IPS-18c (cell line): ENCODE results near the gene GNG13.
"Not testable (repeated sequence)": the region's sequence is repeated elsewhere in the genome, so short reads cannot be mapped to it uniquely, and the experiment has no call there.

ENCODE experiments used
- H3K4me3 ChIP-seq: 2 replicates; pipeline ENCODE4 v1.7.0; 2013; ENCODE audit warnings: low read depth, mild to moderate bottlenecking, low read length, moderate library complexity; ENCODE audit not compliant: insufficient read depth
- H3K9me3 ChIP-seq: one replicate; pipeline ENCODE4 v1.6.1; 2013; ENCODE audit warnings: mild to moderate bottlenecking, low read length, moderate library complexity; ENCODE audit not compliant: control insufficient read depth, insufficient read depth

GNG13 gene, protein sequence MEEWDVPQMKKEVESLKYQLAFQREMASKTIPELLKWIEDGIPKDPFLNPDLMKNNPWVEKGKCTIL

DNA sequence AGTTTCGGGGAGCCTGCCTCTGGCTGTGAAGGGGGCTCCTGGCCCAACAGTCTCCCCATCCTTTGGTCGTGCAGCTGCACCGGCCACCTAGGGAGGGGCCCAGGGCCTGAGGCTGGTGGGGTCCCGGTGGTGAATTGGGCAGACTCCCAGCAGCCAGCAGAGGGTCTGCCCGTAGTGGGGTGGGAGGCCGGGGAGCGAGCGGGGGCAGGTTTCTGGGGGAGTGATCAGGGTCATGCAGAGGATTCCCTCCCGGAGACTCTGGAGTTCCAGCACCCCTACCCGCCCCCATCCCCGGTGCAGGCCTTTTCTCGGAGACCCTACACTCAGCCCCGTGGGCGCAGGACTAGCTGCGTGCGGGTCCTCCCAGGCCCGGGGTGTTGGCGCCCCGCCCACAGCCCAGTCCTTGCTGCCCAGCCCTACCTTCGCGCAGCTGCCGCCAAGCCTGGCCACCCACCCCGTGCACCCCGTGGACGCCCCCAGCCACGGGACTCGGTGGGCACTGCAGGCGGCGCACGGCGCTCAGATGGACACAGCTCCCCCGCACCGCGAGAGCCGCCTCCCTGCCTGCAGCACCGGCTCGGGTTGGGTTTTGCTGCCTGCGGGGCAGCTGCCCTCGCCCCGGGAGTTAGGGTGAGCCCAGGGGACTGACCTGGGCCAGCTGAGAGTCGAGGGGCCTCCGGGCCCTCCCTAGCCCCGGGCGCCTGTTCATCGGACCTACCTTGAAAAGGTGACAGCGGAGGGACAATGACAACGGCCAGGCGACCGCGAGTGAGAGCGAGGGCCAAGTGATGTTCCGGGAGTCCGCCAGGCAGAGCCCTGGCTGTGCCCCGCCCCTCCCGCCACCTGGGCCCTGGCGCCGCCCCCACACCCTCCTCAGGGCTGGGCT is at the start of gene GNG13:
TSS of gene GNG13 (minus strand) at position 787 of the 886 bp plus-strand sequence. CDS start 1,657 bp downstream, outside the sequence.
- H3K9me3 ChIP-seq = no peaks in the 10 kb centered on the region
- peak within 1 kb of the TSS; percentile 44; the same call in 1 of the 2 replicates for H3K4me3 ChIP-seq

DNA sequence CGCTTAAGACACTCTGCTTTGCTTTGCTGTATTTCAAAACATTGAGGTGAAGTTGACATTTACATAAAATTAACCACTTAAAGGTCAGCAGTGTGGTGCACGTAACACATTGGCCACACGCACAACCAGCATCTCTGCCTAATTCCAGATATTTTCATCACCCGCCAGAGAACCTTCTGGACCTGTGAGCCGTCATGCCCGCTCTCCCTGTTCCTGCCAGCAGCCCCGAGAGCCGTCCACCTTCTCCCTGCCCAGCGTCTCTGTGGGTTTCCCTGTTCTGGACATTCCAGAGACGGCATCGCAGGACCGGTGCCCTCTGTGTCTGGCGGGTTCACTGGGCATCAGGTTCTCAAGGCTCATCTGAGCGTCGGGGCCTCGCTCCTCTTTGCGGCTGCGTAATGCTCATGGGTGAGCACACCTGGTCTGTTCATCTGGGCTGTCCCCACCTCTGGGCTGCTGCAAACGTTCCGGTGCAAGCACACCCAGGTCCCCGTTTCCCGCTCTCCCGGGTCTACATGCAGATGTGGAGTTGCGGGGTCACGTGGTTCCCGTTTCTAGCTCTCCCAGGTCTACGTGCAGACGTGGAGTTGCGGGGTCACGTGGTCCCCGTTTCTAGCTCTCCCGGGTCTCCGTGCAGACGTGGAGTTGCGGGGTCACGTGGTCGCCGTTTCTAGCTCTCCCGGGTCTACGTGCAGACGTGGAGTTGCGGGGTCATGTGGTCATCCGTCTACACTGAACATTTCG is 48.1 kb upstream of the GNG13 start:
- H3K4me3 ChIP-seq = no peak overlapping the region; the same call in 1 of the 2 replicates
- H3K9me3 ChIP-seq = peaks cover 19% of the 10 kb centered on the region

DNA sequence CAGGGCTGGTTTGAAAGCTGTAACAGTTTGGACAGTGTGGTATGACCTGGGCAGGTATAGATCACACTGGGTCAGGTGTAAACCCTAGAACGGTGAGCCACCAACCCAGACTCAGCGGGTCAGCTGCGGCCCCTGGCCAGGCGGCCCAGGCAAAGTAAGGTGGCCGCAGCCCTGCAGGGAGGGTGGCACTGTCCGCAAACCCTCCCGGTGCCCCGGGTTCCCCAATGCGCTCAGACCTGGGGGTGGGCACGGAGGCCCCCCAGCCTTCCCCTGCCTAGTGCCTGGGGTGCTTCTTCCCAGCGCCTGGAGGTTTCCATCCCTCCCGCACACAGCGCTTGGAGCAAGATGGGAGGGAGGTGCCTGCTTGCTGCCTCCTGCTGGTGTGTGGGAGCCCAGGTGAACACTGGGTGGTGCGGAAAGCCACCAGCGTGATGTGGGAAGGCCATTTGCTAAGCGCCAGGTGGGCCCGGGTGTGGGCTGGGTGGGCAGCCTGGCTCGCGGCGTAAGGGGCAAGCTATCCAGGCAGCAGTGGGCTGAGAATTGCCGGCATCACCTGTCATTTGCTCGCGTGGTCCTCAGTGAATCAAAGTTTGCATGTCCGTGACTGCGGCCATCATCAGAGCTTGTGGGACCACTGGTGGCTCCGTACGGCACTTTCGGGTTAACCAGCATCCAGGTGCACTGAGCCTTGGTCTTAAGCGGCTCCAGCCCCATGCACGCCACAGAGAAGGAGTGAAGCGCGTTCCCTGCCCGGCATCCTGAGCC is 47.3 kb upstream of the GNG13 start:
- H3K9me3 ChIP-seq = peaks cover 19% of the 10 kb centered on the region
- no peak overlapping the region for H3K4me3 ChIP-seq

DNA sequence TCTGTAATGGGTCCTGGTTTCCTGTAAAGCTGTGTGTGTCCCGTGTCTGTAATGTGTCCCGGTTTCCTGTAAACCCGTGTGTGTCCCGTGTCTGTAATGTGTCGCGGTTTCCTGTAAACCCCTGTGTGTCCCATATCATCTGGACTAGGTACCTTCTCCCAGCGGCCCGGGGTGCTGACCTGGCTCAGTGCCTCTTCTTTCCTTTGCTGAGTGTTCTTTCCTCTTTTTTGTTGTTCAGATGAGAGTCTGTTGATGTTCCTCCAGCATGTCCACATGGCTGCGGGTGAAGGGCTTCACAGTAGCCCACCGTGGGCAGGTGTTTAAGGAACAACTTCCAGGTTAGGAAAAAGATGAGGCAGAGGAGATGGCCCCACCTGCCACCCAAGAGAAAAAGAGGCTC is 46.6 kb upstream of the GNG13 start:
- peaks cover 19% of the 10 kb centered on the region for H3K9me3 ChIP-seq
- no peak overlapping the region for H3K4me3 ChIP-seq

DNA sequence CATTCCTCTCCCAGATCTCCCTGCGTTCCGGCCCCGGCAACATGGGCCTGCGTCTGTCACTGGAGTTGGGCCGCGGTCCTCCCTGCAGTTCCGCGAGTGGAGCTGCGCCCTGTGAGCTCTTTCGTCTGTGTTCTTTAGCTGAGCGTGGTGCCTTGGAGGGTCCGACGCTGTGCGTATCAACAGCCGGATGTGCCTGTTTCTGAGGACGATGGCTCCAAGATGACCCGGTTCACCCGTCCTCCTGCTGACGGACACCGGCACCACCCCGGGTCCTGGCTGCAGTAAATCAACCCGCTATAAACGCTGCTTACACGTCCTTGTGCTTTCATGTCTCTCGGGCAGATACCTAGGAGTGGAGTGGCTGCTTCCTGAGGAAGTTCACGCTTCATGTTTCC is 44.8 kb upstream of the GNG13 start:
- peaks cover 13% of the 10 kb centered on the region for H3K9me3 ChIP-seq
- H3K4me3 ChIP-seq = no peak overlapping the region

DNA sequence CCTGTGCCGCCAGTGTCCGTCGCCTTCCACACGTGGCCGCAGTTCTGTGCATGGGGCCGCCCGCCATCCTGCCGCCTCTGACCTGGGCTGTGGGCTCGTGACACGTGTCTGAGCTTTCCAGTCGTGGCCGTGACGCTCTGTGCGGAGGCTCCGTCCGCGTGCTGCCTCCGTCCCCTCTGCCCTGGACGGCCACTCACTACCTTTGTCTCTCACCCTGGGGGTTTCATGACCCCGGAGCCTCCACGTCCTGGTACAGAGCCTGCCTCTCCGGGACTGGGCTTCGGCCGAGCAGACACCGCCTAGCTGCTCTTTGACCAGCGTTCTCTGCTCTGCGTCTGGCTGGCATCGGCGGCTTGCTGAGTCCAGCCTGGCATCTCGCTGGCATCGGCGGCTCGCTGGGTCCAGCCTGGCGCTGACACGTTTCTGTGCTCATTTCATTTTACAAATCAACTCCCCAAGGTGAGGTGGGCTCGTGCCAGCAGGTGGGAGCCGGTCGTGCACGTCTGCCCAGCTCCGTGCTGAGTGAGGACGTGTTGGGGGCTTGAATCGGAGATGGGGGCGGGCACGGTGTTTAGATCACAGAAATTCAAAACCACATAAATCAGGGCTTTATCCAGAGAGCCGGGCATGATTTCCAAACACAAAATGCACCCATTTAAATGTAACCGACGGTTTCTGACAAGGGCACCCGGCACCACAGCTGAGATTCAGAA is 44.3 kb upstream of the GNG13 start:
- H3K4me3 ChIP-seq = no peak overlapping the region
- peaks cover 7% of the 10 kb centered on the region for H3K9me3 ChIP-seq

DNA sequence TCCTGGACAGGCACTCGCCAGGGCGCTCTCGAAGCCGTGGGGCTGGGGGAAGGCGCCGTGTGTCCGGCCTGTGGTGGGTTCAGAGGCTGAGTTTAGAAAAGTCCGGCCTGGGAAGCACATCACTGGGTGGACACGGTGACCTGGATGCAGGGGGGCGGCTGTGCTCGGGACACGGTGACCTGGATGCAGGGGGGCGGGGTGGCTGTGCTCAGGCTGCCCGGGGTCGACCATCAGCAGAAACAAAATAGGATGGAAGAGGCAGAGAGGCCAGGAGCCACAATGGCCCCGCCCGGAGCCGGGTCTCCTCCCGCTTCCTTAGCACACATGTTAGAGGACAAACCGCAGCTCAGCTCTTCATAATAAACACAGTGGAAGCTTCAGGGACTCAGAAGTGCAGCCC is 43.2 kb upstream of the GNG13 start:
- Histone ChIP-seq H3K9me3 (peaks cover 2% of the 10 kb centered on the region), H3K4me3 (no peak overlapping the region)

DNA sequence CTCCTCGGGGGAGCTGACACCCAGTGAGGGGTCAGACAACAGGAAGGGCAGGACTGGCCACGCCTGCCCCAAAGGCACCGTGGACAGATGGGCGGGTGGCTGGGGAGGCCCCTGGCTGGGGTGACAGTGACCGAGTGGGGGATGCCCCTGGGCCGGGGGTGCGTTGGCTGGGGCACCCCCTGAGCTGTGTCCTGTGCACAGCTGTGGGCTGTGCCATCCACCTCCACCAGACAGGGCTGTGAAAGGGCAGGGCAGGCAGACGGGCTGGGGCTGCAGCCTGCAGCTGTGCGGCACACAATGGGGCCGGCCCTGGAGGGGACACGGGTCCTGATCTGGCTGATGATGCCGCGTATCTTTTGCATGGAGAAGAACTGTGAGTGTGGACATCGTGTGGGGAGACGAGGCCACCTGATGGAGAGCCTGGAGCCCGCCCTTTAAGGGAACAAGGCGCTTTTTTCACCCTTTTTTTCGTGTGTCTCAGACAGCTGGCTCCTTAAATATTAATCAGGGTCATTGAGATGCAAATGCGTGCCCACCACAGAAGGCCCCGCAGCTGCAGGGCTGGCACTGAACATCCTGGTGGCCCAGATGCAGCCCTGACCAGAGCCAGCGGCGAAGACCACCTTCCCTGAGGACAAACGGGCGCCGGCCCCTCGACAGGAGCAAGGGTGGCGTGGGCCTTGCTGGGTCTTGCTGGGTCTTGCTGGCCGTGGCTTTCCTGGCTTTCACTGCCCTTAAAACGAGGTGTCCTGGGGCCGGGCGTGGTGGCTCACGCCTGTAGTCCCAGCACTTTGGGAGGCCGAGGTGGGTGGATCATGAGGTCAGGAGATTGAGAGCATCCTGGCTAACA is 42.4 kb upstream of the GNG13 start:
- no peak overlapping the region for H3K4me3 ChIP-seq
- peaks cover 2% of the 10 kb centered on the region for H3K9me3 ChIP-seq

DNA sequence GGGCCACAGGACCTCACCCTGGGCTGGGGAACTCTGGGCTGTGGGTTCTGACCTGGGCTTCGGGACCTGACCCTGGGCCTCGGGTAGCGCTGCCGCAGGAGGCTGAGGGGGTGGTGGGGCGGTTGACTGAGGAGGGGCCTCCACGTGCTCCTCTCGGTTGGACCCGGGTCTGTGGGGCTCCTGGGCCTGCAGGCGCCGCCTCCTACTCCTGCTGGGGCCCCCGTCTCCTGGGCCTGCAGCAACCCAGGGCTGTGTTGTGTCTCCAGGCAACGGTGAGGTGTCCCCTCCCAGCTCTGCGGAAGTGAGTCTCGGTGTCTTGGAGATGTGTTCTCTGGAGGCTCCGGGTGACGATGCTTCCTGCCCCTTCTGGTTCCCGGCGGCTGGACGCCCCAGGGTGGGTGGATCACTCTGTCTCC is 41.5 kb upstream of the GNG13 start:
- Histone ChIP-seq H3K4me3 (no peak overlapping the region), H3K9me3 (peaks cover under 1% of the 10 kb centered on the region)

DNA sequence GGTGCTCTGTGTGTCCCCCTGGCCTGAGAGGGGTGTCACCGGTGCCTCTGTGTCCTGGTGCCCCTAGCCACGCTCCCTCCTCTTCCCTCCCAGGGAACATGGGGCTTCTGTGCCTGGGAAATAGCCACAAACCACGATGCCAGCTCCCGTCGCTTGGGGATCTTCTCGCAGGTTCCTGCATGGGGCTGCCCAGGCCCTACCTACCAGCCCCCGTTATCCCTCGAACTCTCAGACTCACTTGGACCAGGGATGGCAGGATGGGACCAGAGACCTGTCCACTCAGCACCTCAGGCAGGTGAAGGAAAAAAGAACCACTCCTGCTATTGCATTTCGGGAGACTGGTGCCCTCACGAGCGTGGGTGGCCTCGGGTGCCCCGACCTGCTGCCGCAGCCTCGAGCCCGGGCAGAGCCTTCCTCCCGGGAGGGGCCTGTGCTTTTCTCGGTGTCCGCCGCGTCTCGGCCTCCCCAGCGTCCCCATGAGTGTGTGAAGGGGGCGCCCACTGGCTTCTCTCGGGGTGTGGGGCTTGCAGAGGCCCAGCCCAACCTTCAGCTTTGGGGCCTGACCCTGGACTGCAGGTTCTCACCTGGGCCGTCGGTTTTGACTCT is 41.0 kb upstream of the GNG13 start:
- Histone ChIP-seq H3K4me3 (no peak overlapping the region), H3K9me3 (no peaks in the 10 kb centered on the region)

DNA sequence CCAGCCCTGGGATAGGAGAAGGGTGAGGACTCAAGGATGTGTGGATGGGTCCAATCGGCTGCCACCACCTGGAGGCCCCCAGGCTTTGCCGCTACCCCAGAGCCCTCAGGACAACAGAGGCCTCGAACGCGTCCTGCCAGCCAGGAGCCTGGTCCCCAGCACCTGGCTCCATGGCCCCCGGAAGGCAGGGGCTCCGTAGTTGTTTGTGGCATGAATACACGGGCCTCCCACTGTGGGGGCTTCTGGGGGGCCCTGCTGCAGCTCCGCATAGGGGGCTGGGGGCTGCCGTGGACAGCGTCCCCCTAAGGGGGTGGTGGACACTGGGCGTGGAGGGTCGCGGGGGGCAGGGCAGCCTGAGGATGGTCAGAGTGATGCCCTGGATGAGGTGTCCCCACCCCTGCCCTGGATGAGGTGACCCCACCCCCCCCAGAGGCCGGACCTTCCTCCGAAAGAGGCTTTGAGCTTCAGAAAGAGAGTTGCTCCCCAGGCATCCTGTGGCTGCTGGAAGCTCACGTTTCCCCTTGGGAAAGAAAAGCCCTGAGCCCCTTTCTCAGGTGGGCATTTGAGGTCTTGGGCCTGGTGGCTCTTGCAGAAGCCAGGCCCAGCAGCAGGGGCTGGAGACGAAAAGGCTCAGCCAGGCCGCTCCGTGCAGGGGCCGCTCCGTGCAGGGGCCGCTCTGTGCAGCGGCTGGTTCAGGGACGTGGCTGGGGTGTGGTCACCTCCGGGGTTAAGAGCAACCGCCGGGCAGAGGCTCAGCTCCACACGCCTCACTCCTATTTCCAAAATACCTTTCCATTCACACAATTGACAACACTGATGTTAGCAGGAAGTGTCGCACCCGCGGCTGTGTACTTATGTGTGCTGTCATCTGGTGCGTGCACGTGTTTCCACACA is 40.3 kb upstream of the GNG13 start:
- Histone ChIP-seq H3K9me3 (peaks cover 2% of the 10 kb centered on the region), H3K4me3 (no peak overlapping the region)

DNA sequence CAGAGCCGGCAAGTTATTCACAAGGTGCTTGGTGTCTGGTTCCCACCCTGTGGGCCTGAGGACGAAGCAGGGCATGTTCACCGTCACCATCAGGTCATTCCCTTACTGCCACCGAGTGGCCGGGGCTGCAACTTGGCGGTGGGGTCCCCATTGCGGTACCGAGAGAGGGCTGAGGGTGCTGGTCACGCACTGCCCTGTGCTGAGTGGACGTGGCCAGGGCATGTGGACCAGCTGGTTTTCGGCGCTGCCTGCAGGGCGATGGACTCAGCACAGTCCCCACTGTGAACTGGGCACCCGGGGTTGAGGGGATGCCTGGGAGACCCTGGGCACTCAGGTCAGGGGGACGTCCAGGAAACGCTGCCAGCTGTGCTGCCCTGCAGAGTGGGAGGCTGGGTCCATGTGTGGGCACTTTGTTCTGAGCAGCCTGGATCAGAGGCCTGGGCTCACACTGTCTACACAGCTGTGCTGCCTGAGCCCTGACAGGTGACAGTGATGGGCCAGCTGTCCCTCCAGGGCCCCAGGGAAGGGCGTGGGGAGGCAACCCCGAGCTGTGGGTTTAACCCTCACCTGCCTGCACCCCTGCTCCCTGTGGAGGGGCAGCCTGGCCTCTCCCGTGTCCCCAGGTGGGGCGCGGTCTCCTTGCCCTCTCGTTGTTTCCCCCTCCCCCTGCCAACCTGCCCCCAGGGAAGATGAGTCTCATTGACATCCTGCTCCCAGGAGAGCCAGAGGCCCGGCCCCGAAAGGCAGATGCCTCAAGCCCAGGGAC is 39.3 kb upstream of the GNG13 start:
- peaks cover 7% of the 10 kb centered on the region for H3K9me3 ChIP-seq
- H3K4me3 ChIP-seq = no peak overlapping the region

DNA sequence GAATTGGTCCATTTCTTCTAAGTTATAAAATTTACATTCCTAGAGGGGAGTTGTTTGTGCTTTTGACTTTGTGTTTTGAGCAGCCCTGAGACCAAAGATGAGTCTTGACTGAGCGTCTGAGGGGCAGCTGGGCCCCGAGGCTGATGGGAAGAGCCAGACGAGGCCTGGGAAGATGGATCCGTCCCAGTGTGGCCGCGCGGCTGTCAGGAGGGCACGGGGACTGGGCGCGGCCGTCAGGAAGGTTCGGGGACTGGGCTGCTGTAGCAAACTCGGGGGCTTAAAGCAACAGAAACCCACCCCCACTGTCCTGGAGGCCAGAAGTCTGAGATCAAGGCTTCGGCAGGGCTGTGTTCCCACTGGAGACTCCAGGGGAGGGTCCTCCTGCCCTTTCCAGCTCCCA is 38.2 kb upstream of the GNG13 start:
- Histone ChIP-seq H3K9me3 (peaks cover 7% of the 10 kb centered on the region), H3K4me3 (no peak overlapping the region)

DNA sequence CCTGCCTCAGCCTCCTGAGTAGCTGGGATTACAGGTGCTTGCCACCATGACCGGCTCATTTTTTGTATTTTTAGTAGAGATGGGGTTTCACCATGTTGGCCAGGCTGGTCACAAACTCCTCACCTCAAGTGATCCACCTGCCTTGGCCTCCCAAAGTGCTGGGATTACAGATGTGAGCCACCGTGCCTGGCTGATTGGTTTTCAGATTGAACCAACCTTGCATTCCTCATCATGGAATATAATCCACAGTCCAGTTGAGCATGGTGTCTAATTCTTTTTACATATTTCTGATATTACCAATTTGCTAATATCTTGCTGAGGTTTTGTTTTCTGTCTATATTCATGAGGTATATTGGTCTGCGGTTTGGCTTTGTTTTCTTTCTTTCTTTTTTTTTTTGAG is 36.3 kb upstream of the GNG13 start:
- H3K4me3 ChIP-seq, H3K9me3 ChIP-seq: not testable (repeated sequence)
